ENCODE measurements around the gene PTH. TPM values are rescaled to one million over a fixed set of nuclear protein-coding genes. Genes with fewer than 3 reads are reported as not detected.

PTH gene
- total and polyA plus RNA-seq, 11 donors: not detected

DNA sequence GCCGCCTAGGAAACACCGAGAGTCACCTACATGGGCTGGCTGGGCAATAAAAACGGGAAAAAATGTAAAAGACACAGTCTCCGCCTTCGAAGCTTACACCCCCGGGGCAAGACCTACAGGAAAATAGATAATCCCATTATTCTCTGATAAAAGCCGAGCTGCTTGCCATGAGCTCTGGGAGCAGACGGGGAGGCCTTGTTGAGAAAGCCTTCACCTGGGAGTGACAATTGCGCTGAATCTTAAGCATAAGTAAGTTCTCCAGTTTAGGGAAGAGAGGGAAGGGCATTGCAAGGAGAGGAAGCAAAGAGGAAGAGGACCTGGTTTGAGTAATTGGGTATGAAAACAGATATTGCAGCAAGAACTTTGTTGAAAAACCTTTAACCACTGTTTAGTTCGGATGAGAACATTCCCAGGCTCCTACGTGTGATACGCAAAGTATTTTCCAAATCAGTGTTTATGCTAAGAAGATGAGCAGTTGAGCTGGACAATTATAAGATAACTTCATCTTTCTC, 32.0 kb downstream of the PTH start:
- TF ChIP-seq, protein P1, sequence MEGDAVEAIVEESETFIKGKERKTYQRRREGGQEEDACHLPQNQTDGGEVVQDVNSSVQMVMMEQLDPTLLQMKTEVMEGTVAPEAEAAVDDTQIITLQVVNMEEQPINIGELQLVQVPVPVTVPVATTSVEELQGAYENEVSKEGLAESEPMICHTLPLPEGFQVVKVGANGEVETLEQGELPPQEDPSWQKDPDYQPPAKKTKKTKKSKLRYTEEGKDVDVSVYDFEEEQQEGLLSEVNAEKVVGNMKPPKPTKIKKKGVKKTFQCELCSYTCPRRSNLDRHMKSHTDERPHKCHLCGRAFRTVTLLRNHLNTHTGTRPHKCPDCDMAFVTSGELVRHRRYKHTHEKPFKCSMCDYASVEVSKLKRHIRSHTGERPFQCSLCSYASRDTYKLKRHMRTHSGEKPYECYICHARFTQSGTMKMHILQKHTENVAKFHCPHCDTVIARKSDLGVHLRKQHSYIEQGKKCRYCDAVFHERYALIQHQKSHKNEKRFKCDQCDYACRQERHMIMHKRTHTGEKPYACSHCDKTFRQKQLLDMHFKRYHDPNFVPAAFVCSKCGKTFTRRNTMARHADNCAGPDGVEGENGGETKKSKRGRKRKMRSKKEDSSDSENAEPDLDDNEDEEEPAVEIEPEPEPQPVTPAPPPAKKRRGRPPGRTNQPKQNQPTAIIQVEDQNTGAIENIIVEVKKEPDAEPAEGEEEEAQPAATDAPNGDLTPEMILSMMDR (IDR thresholded peaks at IDR 0.05): no peak
- no peak for TF ChIP-seq POLR2A (IDR thresholded peaks at IDR 0.05)
- Histone ChIP-seq H3K27me3 (peaks cover 0 to 2% (median 0%) of the 10 kb centered on the region in 9 donors), H3K27ac (peak overlapping the region; percentile 61 to 94 (median 89)), H3K4me3 (peak overlapping the region; percentile 68 to 94 (median 80)), H3K36me3 (no peaks in the 10 kb centered on the region), H3K4me1 (peaks cover 0 to 39% (median 13%) of the 10 kb centered on the region in 12 donors), H3K9me3 (no peaks in the 10 kb centered on the region)
- DNase-seq: no peak
- WGBS, 4 donors: 30 to 34% (median 32%) methylated on average over 12 of the region's 12 CpGs
- intact Hi-C loops (cut with DNase I): loop anchor here in 4 of 10 donors (2.0 to 10.0 kb wide), 5 partner anchors 77 to 249 kb away; partner anchors contain the start of gene BMAL1 (in 1 of the 4)
- ATAC-seq: no peak

DNA sequence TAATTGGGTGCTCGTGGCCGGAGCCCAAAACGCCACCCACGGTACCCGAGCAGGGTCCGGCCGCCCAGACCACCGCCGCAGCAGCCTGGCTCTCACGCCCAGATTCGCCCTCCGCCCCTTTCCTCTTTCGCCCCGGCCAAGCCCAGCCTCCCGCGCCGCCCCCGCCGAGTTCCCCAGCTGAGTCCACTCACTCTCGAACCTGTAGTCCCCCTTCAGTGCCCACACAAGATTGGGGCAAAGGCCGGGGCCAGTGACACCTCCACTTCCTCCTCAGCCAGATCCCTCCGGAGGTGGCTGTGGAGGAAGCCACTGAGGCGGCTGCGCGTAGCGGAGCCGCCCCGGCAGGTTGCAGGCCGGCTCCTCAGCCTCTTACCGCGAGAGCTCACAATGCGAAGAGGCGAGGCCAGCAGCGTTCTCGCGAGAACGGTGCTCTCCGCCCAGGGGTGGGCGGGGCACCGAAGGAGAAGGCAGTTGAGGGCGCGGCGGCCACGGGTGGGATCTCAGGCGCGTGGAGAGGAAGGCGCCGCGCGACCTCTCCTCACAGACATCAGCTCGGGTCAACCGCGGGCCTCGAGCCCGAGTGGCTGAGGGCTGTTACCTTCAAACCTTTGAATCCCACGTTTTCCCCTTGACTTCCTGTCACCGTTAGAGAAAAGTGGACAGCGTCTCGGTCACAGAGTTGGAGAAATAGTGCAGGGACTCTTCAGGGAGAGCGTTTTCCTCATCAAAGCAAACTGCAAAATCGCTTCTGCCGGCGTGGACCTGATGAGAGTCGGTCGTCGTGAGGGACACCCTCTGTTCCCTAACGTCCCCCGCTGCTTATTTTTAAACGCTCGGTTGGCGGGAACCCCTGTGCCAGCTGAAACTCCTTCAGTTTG, 32.7 kb downstream of the PTH start, which contains the start of gene BTBD10:
Gene BTBD10 (minus strand): TSS at position 322 of the 878 bp plus-strand sequence. CDS start 18,098 bp downstream, outside the sequence.
- Histone ChIP-seq H3K9me3 (no peaks in the 10 kb centered on the region), H3K27ac (peak within 1 kb of the TSS; percentile 61 to 94 (median 89)), H3K4me1 (peaks cover 0 to 39% (median 13%) of the 10 kb centered on the region in 12 donors), H3K4me3 (peak within 1 kb of the TSS; percentile 68 to 94 (median 80)), H3K27me3 (no peaks in the 10 kb centered on the region), H3K36me3 (no peaks in the 10 kb centered on the region)
- WGBS, 4 donors: 0 to 1% (median 1%) methylated on average over 28 to 71 of the region's 71 CpGs
- intact Hi-C loops (cut with DNase I): loop anchor here in 4 of 10 donors (2.0 to 10.0 kb wide), 5 partner anchors 76 to 248 kb away; partner anchors contain the start of gene BMAL1 (in 1 of the 4)
- TF ChIP-seq POLR2A (IDR thresholded peaks at IDR 0.05): peak in 1 of 2 donors; percentile 92
- TF ChIP-seq, protein P1 (IDR thresholded peaks at IDR 0.05): peak in 1 of 12 donors; percentile 8
- ATAC-seq (peak; percentile 97 to 100 (median 99)), DNase-seq (peak; percentile 94 to 97 (median 96))

DNA sequence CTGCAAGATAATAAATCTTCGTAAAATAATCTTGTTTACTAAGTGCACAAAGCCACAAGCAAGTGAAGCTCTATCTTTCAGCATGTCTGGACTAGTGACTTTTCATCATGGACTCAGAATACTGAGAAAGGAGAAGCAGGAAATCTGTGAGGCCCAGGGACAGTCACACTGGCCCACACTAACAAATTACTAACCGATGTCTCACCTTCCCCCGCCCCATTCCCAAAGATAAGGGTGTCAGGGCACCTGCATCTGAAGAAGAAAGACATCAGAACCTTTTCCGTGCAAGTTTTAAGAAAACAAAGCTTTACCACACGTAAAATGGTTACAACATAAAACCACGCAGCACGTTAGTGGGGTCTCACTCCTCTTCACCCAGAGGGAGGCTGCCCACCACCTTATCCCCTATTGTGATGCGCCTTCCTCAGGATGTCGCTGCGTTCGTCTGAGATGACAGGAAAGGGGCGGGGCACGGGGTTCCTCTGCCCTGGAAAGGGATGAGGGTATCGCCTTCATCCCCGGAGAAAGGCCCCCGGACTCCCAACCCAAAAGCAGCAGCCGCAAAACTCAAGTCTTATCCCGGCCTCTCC, 33.4 kb downstream of the PTH start:
- peaks cover 0 to 39% (median 13%) of the 10 kb centered on the region in 12 donors for H3K4me1 ChIP-seq
- TF ChIP-seq POLR2A (IDR thresholded peaks at IDR 0.05): no peak
- TF ChIP-seq, protein P1 (IDR thresholded peaks at IDR 0.05): peak in 1 of 12 donors; percentile 10
- intact Hi-C loops (cut with DNase I): loop anchor here in 4 of 10 donors (2.0 to 10.0 kb wide), 5 partner anchors 75 to 248 kb away; partner anchors contain the start of gene BMAL1 (in 1 of the 4)
- H3K27ac ChIP-seq: peak overlapping the region; percentile 61 to 94 (median 89)
- H3K4me3 ChIP-seq: peak overlapping the region; percentile 68 to 94 (median 80)
- DNase-seq: peak in 4 of 5 donors; percentile 62 to 70 (median 69)
- H3K9me3 ChIP-seq: no peaks in the 10 kb centered on the region
- 2 to 6% (median 2%) methylated on average over 10 to 18 of the region's 18 CpGs for WGBS, 4 donors
- ATAC-seq: peak; percentile 42 to 73 (median 50)
- no peaks in the 10 kb centered on the region for H3K27me3 ChIP-seq
- no peaks in the 10 kb centered on the region for H3K36me3 ChIP-seq
